Right lobe of liver (tissue), 4 donors: ENCODE measurements around the gene FAM124A.

Experiments
- POLR2A ChIP-seq: fragments of 450-650 bp; IDR thresholded peaks from one replicate; pipeline ENCODE4 v1.6.1; 2017; ENCODE audit warnings: antibody characterized with exemption, mild to moderate bottlenecking
- TF ChIP-seq, protein P1 (sequence below), 4 donors: fragments of 200-600 bp in 3 of 4; fragments of 450-650 bp in 1 of 4; IDR thresholded peaks; one replicate each; pipeline versions ENCODE4 v1.5.1 to v1.8.0; 2016 to 2022; ENCODE audit warnings: antibody characterized with exemption in 4 of 4, mild to moderate bottlenecking in 2 of 4
- donor health status: DM: no; HTN: no; CAD: no.
- donor health status: DM: no; HTN: no; CAD: no.
- donor health status: DM: no; HTN: yes; CAD: no.

DNA sequence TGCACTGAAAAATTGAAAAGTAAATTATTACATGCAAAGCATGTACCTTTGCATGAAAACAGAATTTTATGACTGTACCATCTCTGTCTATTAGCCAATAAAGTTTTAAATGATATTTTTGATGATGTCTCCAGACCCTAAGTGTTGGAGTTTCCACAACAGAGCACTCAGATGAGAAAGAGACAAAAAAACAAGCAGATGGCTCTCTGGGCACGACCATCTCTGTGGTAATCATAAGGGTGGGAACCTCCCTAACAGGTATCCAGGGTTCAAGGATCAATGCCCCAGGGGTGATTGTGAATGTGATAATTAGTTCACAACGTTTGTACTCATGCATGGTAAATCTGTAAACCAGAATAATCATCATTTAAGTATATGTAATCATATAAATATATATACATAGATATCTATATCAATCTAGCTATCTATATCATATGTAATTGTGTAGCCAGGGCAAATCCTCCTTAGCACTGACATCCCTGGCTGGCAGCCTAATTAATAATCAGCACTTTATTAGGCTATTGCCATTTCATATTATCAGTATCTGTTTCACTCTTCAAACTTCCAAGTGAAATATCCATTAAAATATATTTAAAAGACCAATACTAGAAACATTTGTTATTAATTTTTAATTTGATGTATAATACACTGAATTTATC, 41.2 kb upstream of the FAM124A start:
- TF ChIP-seq, protein P1, sequence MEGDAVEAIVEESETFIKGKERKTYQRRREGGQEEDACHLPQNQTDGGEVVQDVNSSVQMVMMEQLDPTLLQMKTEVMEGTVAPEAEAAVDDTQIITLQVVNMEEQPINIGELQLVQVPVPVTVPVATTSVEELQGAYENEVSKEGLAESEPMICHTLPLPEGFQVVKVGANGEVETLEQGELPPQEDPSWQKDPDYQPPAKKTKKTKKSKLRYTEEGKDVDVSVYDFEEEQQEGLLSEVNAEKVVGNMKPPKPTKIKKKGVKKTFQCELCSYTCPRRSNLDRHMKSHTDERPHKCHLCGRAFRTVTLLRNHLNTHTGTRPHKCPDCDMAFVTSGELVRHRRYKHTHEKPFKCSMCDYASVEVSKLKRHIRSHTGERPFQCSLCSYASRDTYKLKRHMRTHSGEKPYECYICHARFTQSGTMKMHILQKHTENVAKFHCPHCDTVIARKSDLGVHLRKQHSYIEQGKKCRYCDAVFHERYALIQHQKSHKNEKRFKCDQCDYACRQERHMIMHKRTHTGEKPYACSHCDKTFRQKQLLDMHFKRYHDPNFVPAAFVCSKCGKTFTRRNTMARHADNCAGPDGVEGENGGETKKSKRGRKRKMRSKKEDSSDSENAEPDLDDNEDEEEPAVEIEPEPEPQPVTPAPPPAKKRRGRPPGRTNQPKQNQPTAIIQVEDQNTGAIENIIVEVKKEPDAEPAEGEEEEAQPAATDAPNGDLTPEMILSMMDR (IDR thresholded peaks at IDR 0.05): no peak
- no peak for TF ChIP-seq POLR2A
